ENCODE measurements around the gene SPATA31C2. TPM values are rescaled to one million over a fixed set of nuclear protein-coding genes. Genes with fewer than 3 reads are reported as not detected.
"Not testable (repeated sequence)": the region's sequence is repeated elsewhere in the genome, so short reads cannot be mapped to it uniquely, and the experiment has no call there.

Gene SPATA31C2
- polyA plus RNA-seq, 1 donor (not counting 4 experiments of a cell fraction or from before 2014, with no cell fraction given), result not detected

- H3K4me1 ChIP-seq (ENCODE audit: control insufficient read depth, extremely low read depth, insufficient read depth, low read length); H3K4me2 ChIP-seq (ENCODE audit: control insufficient read depth, extremely low read depth, insufficient read depth, low read depth, low read length); H3K9me1 ChIP-seq (ENCODE audit: control insufficient read depth, extremely low read depth, insufficient read depth, low read length); DNase-seq (ENCODE audit: low read depth, low spot score); H3K4me3 ChIP-seq (ENCODE audit: control insufficient read depth in 2 of 3, extremely low read depth in 1 of 3, insufficient read depth in 2 of 3, low read depth in 1 of 3, low read length in 3 of 3); H3K27ac ChIP-seq (ENCODE audit: control insufficient read depth, insufficient read depth, low read length); H3K9me3 ChIP-seq (ENCODE audit: control insufficient read depth, low read depth, low read length); FAIRE-seq; H3K27me3 ChIP-seq (ENCODE audit: control insufficient read depth, extremely low read depth, insufficient read depth, low read length); H3K79me2 ChIP-seq (ENCODE audit: control insufficient read depth, insufficient read depth, low read length); H2AFZ ChIP-seq (ENCODE audit: control insufficient read depth, low read length); dilution Hi-C loops (cut with MboI; ENCODE audit: extremely low pct_ligation_motif_present, low sequenced_read_pairs); H3K9ac ChIP-seq (ENCODE audit: control insufficient read depth, extremely low read depth, insufficient read depth, low read length); H3K36me3 ChIP-seq (ENCODE audit: control insufficient read depth in 2 of 2, extremely low read depth in 1 of 2, insufficient read depth in 2 of 2, low read length in 2 of 2); H4K20me1 ChIP-seq (ENCODE audit: control insufficient read depth, extremely low read depth, insufficient read depth, low read length): not testable (repeated sequence)
Observed at GRCh38 chr9:88113156-88114130, 24.8 kb downstream of the SPATA31C2 start.

- no peak overlapping the region for H3K4me2 ChIP-seq (ENCODE audit: control insufficient read depth, extremely low read depth, insufficient read depth, low read depth, low read length)
- dilution Hi-C loops (cut with MboI; ENCODE audit: extremely low pct_ligation_motif_present, low sequenced_read_pairs), result no loop called here
- no peaks in the 10 kb centered on the region for H3K36me3 ChIP-seq (ENCODE audit: control insufficient read depth in 2 of 2, extremely low read depth in 1 of 2, insufficient read depth in 2 of 2, low read length in 2 of 2)
- H3K9me3 ChIP-seq (ENCODE audit: control insufficient read depth, low read depth, low read length), result no peaks in the 10 kb centered on the region
- DNase-seq (ENCODE audit: low read depth, low spot score) (no peak), FAIRE-seq (no peak)
- TF ChIP-seq CTCF (optimal IDR thresholded peaks at IDR 0.05 in 1 of 3, IDR thresholded peaks at IDR 0.05 in 1 of 3, conservative IDR thresholded peaks at IDR 0.05 in 1 of 3; ENCODE audit: extremely low read depth in 1 of 3, insufficient read depth in 2 of 3, low read length in 3 of 3) (no peak), EZH2 (IDR thresholded peaks at IDR 0.05; ENCODE audit: low read length) (no peak)
- H2AFZ ChIP-seq (ENCODE audit: control insufficient read depth, low read length), result no peak overlapping the region
- no peaks in the 10 kb centered on the region for H3K9me1 ChIP-seq (ENCODE audit: control insufficient read depth, extremely low read depth, insufficient read depth, low read length)
- no peak overlapping the region for H3K4me3 ChIP-seq (ENCODE audit: control insufficient read depth in 2 of 3, extremely low read depth in 1 of 3, insufficient read depth in 2 of 3, low read depth in 1 of 3, low read length in 3 of 3)
- no peaks in the 10 kb centered on the region for H3K4me1 ChIP-seq (ENCODE audit: control insufficient read depth, extremely low read depth, insufficient read depth, low read length)
- no peak overlapping the region for H3K9ac ChIP-seq (ENCODE audit: control insufficient read depth, extremely low read depth, insufficient read depth, low read length)
- no peaks in the 10 kb centered on the region for H3K79me2 ChIP-seq (ENCODE audit: control insufficient read depth, insufficient read depth, low read length)
- H3K27me3 ChIP-seq (ENCODE audit: control insufficient read depth, extremely low read depth, insufficient read depth, low read length), result no peaks in the 10 kb centered on the region
- H3K27ac ChIP-seq (ENCODE audit: control insufficient read depth, insufficient read depth, low read length), result no peak overlapping the region
- H4K20me1 ChIP-seq (ENCODE audit: control insufficient read depth, extremely low read depth, insufficient read depth, low read length), result no peaks in the 10 kb centered on the region
Observed at GRCh38 chr9:88110026-88110425, 28.2 kb downstream of the SPATA31C2 start.

Data from keratinocyte (primary cell).